ENCODE data around the gene ARHGEF40. TPM values are rescaled to one million over a fixed set of nuclear protein-coding genes. Genes with fewer than 3 reads are reported as not detected.

The ARHGEF40 gene
- total RNA-seq, 3 donors from 2014 or later (not counting 1 experiment from before 2014, with no cell fraction given), result 4.4 to 6.9 (median 6.0) TPM

DNA sequence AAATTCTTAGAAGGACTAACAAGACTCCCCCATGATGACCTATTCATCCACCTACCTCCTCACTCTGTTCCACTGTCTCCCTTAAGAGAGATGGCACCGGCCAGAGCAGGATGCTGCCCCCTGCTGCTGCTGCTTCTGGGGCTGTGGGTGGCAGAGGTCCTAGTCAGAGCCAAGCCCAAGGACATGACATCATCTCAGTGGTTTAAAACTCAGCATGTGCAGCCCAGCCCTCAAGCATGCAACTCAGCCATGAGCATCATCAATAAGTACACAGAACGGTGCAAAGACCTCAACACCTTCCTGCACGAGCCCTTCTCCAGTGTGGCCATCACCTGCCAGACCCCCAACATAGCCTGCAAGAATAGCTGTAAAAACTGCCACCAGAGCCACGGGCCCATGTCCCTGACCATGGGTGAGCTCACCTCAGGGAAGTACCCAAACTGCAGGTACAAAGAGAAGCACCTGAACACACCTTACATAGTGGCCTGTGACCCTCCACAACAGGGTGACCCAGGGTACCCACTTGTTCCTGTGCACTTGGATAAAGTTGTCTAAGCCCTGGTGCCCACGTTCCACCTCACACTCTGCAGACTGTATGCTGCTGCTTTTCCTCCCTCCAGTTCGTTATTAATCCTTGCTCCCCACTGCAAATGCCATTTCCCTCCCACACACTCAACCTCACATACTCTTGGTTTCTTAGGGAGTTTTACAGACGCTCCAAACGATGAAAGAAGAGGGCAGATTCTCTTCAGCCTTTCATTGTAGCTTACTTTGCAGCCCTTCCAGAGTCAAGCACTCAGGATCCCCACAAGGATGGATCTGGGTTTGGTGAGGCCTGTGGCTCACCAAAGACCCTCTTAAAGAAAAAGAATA lies 12.1 kb upstream of the ARHGEF40 start, which contains the start of gene RNASE8:
Gene RNASE8 (plus strand): TSS at position 20 of the 873 bp plus-strand sequence. CDS start 71 bp downstream, at position 91.
- no peak within 1 kb of the TSS for H3K4me3 Mint-ChIP-seq
- 87% methylated on average over 8 of the region's 8 CpGs for WGBS (ENCODE audit: insufficient coverage)
- Histone ChIP-seq H3K36me3 (ENCODE audit: control insufficient read depth, insufficient read depth, low read length) (no peaks in the 10 kb centered on the region), H3K27ac (ENCODE audit: low read length) (no peak within 1 kb of the TSS), H3K9me3 (ENCODE audit: control insufficient read depth, insufficient read depth, low read length) (no peaks in the 10 kb centered on the region), H3K27me3 (ENCODE audit: control insufficient read depth, insufficient read depth, low read length) (no peaks in the 10 kb centered on the region), H3K4me3 (ENCODE audit: low read length) (no peak within 1 kb of the TSS), H3K4me1 (ENCODE audit: control insufficient read depth, insufficient read depth, low read length) (no peaks in the 10 kb centered on the region)
- ATAC-seq (peak in 2 of 3 donors; percentile 30 to 41), DNase-seq (no peak)
- H3K36me3 Mint-ChIP-seq, result no peaks in the 10 kb centered on the region
- no peak within 1 kb of the TSS for H3K27ac Mint-ChIP-seq
- no peaks in the 10 kb centered on the region for H3K4me1 Mint-ChIP-seq
- intact Hi-C loops (cut with micrococcal nuclease), result no loop called here
- TF ChIP-seq, protein P1, sequence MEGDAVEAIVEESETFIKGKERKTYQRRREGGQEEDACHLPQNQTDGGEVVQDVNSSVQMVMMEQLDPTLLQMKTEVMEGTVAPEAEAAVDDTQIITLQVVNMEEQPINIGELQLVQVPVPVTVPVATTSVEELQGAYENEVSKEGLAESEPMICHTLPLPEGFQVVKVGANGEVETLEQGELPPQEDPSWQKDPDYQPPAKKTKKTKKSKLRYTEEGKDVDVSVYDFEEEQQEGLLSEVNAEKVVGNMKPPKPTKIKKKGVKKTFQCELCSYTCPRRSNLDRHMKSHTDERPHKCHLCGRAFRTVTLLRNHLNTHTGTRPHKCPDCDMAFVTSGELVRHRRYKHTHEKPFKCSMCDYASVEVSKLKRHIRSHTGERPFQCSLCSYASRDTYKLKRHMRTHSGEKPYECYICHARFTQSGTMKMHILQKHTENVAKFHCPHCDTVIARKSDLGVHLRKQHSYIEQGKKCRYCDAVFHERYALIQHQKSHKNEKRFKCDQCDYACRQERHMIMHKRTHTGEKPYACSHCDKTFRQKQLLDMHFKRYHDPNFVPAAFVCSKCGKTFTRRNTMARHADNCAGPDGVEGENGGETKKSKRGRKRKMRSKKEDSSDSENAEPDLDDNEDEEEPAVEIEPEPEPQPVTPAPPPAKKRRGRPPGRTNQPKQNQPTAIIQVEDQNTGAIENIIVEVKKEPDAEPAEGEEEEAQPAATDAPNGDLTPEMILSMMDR (IDR thresholded peaks at IDR 0.05), result no peak
- H3K27me3 Mint-ChIP-seq (ENCODE audit: low read depth in 2 of 2), result peaks cover 23 to 29% of the 10 kb centered on the region in 2 donors
- no peaks in the 10 kb centered on the region for H3K9me3 Mint-ChIP-seq

DNA sequence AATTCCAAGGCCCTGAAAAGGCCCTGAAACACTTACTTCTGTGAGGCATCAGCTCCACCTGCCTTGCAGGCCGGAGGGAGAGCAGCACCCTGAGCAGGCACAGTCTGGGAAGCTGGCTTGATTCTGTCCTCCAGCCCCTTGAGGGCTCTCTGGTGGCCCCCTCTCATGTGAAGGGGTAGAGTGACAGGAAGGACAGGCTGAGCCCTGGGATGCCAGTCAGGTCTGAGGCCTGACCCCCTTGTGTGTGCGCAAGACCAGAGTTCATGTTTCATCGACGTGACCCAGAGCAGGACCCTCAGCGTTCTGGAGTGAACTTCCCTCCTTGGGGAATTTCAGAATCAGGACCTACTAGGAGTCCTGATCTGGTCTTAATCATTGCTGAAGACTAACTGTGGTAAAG lies 11.2 kb upstream of the ARHGEF40 start:
- WGBS (ENCODE audit: insufficient coverage), result 88% methylated on average over 5 of the region's 5 CpGs
- Mint-ChIP-seq H3K27me3 (ENCODE audit: low read depth in 2 of 2) (peaks cover 28 to 37% of the 10 kb centered on the region in 2 donors), H3K4me1 (no peaks in the 10 kb centered on the region), H3K9me3 (no peaks in the 10 kb centered on the region), H3K4me3 (no peak overlapping the region), H3K27ac (no peak overlapping the region), H3K36me3 (no peaks in the 10 kb centered on the region)
- H3K4me3 ChIP-seq (ENCODE audit: low read length), result no peak overlapping the region
- H3K9me3 ChIP-seq (ENCODE audit: control insufficient read depth, insufficient read depth, low read length), result no peaks in the 10 kb centered on the region
- H3K27me3 ChIP-seq (ENCODE audit: control insufficient read depth, insufficient read depth, low read length), result no peaks in the 10 kb centered on the region
- ATAC-seq (no peak), DNase-seq (no peak)
- H3K36me3 ChIP-seq (ENCODE audit: control insufficient read depth, insufficient read depth, low read length), result no peaks in the 10 kb centered on the region
- H3K27ac ChIP-seq (ENCODE audit: low read length), result no peak overlapping the region
- intact Hi-C loops (cut with micrococcal nuclease), result no loop called here
- no peaks in the 10 kb centered on the region for H3K4me1 ChIP-seq (ENCODE audit: control insufficient read depth, insufficient read depth, low read length)
- TF ChIP-seq, protein P1 (IDR thresholded peaks at IDR 0.05), result no peak

DNA sequence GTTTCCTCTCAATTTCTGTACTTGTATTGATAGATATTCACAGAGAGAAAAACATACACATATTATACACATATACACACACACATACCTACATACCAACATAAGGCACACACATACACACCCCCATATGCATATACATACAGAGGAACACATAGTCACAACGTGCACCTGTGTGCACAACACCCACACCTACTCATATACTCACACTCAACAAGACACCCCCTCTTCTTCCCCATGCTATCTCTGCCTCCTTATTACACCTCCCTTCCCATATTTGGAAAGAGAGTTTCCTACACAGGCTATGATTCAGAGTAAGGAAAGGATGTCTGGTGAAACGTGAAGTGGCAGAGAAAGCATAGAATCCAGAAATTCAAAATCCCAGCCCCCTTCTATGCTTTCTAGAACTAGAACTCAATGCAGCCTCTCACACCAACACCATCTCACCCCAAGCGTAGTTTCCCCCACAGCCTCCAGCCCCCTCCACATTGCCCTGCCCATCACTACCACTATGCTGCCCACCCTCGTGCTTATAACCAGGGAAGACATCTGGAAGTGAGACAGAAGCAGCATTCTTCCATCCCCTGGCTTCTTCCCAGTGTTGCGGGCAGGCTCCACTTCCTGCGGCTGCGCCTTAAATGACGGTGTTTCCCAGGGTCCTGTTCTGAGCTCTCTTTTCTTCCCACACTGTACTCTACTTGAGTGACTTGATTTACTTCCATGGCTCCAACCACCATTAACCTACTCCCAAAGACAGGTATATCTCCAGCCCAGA lies 10.1 kb upstream of the ARHGEF40 start:
- intact Hi-C loops (cut with micrococcal nuclease), result no loop called here
- Mint-ChIP-seq H3K9me3 (no peaks in the 10 kb centered on the region), H3K4me3 (no peak overlapping the region), H3K4me1 (no peaks in the 10 kb centered on the region), H3K36me3 (no peaks in the 10 kb centered on the region), H3K27ac (no peak overlapping the region), H3K27me3 (ENCODE audit: low read depth in 2 of 2) (peaks cover 29 to 43% of the 10 kb centered on the region in 2 donors)
- no peaks in the 10 kb centered on the region for H3K9me3 ChIP-seq (ENCODE audit: control insufficient read depth, insufficient read depth, low read length)
- H3K27ac ChIP-seq (ENCODE audit: low read length), result no peak overlapping the region
- no peak for ATAC-seq
- 81% methylated on average over 8 of the region's 8 CpGs for WGBS (ENCODE audit: insufficient coverage)
- TF ChIP-seq, protein P1 (IDR thresholded peaks at IDR 0.05), result no peak
- no peak overlapping the region for H3K4me3 ChIP-seq (ENCODE audit: low read length)
- H3K27me3 ChIP-seq (ENCODE audit: control insufficient read depth, insufficient read depth, low read length), result no peaks in the 10 kb centered on the region
- no peaks in the 10 kb centered on the region for H3K36me3 ChIP-seq (ENCODE audit: control insufficient read depth, insufficient read depth, low read length)
- H3K4me1 ChIP-seq (ENCODE audit: control insufficient read depth, insufficient read depth, low read length), result no peaks in the 10 kb centered on the region
- no peak for DNase-seq
